MG63 (cell line): ENCODE measurements around the gene CSRP2. TPM values are rescaled to one million over a fixed set of nuclear protein-coding genes. Genes with fewer than 3 reads are reported as not detected.

Experiments used
- DNase-seq: peaks from one replicate; pipeline ENCODE4 v3.0.0-alpha.2; 2020
- H3K27me3 ChIP-seq: fragments of 250-450 bp; sonication (Bioruptor Pico); 2 replicates; pipeline ENCODE4 v1.5.1; 2020; ENCODE audit warnings: mild to moderate bottlenecking, moderate library complexity
- H3K36me3 ChIP-seq: fragments of 250-450 bp; sonication (Bioruptor Pico); 2 replicates; pipeline ENCODE4 v1.5.1; 2020; ENCODE audit warnings: mild to moderate bottlenecking, moderate library complexity
- H3K4me3 ChIP-seq: fragments of 250-450 bp; sonication (Bioruptor Pico); 2 replicates; pipeline ENCODE4 v1.5.1; 2020; ENCODE audit warnings: mild to moderate bottlenecking, moderate library complexity
- H3K9me3 ChIP-seq: fragments of 250-450 bp; sonication (Bioruptor Pico); 2 replicates; pipeline ENCODE4 v1.5.1; 2020; ENCODE audit warnings: mild to moderate bottlenecking, moderate library complexity
- total RNA-seq: library from RNA; depleted of rRNA; stranded (reverse); fragments of >200 nt; shearing (Covaris generic); gene quantifications from 2 replicates; pipeline ENCODE4 v1.2.3, GENCODE V29; 2014; ENCODE audit warnings: low replicate concordance; rRNA removed

CSRP2 gene
- total RNA-seq = 10.6 and 15.8 TPM in 2 replicates

DNA sequence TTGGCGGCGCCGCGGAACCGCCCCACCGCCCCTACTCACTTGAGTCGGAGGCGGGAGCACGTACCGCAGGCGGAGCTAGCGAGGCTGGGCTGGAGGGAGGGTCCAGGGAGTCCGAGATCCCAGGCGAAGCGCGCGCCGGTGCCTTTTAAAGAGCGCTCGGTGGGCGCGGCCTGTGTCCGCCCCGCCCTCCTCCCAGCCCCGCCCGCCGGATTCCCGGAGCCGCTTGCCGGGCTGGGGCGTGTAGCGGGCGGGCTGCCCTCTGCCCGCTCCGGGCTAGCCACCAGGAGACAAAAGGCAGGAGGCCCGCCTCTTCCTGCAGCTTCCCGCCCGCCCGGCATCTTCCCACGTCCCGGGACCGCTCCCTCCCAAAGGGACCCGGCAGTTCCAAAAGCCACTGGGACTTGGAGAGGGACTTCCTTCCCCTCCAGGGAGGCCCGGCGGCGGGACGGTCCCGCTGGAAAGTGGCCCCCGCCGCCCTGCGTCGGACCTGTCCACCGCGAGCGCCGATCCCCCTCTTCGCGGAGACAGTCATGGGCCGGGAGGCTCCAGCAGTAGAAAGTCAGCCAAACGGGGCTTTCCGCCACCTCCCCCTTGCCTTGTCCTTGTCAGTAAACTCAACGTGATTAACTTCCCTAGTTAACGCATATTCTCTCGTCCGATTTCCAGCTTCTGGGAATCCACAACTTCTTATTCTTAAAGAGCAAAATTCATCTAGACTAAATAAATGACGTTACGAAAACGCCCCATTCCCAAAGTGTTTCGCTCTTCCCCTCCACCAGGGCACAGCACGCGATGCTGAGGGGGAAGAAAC, at the start of gene CSRP2:
TSS of gene CSRP2 (minus strand) at position 121 of the 811 bp plus-strand sequence. CDS start 12,759 bp downstream, outside the sequence.
- Histone ChIP-seq H3K4me3 (peak within 1 kb of the TSS; percentile 69), H3K9me3 (peaks cover 3% of the 10 kb centered on the region), H3K27me3 (no peaks in the 10 kb centered on the region), H3K36me3 (no peaks in the 10 kb centered on the region)
- DNase-seq = peak; percentile 88

DNA sequence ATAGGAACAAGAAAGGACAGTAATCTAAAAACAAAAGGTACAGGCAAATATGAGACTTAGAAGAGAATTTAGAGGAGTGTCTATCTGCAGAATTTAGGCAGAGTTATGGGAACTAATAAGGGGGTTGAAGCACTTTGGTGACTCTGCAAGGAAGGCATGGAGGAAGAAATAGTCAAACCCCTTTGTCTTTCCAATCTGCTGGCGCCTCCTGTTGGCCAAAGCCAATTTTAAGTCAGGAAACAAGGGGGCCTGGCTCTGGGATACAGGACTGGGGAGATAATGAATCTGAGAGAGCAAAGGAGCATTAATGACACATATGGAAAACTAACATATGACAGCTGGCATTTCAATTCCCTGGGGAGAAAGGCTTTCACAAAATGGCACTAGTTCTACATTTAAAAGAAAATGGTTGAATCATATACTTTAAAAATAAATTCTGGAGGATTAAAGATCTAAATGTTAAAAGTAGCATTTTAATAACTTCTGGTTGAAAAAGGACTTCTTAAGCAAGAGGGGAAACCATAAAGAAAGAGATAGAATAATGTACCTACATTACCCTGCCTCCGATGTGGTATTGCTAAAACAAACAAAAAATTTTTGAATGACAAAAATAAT, 48.5 kb upstream of the CSRP2 start:
- Histone ChIP-seq H3K9me3 (no peaks in the 10 kb centered on the region), H3K4me3 (no peak overlapping the region), H3K27me3 (no peaks in the 10 kb centered on the region), H3K36me3 (no peaks in the 10 kb centered on the region)
- peak; percentile 10 for DNase-seq

DNA sequence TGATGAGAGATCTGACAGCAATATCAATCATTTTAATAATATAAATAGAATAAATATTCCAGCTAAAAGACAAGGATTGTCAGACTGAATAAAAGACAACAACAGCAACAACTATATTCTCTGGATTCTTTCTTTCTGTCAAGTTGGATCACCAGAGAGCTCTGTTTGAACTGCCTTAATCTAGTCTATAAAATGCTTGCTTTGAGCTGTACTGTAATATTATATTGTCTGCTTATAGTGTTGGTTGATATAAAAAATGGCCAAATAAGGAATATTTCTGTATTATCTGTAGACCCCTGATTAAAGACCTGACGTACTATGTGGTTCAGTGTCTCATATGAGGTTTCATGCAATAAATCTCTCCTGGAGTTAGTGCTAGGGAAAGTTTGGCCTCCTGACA, 46.3 kb upstream of the CSRP2 start:
- Histone ChIP-seq H3K36me3 (no peaks in the 10 kb centered on the region), H3K9me3 (no peaks in the 10 kb centered on the region), H3K4me3 (no peak overlapping the region), H3K27me3 (no peaks in the 10 kb centered on the region)
- DNase-seq = no peak

DNA sequence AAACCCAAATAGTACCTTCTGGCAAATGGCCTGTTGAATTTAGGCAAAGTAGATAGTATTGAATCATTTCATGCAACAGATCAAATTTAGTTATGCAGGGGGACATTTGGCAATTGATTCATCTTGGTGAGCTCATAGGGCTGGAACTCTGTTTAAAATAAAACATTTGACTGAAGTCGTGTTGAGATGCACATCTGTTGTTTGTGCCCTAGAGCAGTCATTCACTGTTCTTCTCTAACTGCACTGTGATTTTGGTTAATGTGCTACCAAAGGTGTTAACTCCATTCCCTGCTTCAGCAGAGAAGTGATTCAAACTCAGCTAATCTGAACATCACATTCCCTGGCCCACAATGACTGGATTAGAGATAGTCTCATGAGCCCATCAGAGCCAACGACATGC, 44.0 kb upstream of the CSRP2 start:
- Histone ChIP-seq H3K4me3 (no peak overlapping the region), H3K36me3 (no peaks in the 10 kb centered on the region), H3K9me3 (no peaks in the 10 kb centered on the region), H3K27me3 (no peaks in the 10 kb centered on the region)
- DNase-seq = no peak

DNA sequence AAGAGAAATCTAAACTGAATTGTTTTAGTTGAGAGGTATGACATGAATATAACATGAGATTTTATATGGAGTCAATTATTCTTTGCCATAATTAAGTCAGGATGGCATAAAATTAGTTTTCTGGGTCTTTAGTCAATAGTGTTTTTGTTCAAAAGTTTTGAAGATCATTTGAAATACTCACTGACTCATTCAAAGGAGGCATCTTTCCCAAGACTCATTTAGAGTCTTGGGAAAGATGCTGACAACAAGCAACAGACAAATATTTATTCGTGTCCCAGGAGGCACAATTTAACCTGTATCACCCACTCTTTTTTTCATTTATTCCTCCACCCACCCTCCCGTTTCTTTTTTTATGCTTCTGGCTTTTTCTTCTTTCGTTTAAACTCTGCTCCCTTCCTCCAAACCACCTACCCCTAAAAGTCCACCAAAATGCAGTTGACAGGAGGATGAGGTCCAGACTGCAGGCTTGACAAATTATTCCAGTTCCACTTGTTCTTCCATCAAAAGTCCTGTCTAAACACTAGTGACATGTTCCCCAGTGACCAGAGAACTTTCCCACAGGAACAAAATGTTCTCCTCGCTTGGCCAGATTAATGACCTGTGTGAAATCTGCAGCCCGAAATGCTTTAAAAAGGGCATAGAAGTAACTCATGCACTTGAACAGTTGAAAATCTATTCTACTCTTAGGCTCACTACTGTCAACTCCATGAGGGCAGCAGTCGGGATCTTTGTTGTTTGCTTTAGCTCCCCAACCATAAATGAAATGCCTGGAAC, 43.3 kb upstream of the CSRP2 start:
- Histone ChIP-seq H3K36me3 (no peaks in the 10 kb centered on the region), H3K9me3 (no peaks in the 10 kb centered on the region), H3K27me3 (no peaks in the 10 kb centered on the region), H3K4me3 (no peak overlapping the region)
- DNase-seq = no peak

DNA sequence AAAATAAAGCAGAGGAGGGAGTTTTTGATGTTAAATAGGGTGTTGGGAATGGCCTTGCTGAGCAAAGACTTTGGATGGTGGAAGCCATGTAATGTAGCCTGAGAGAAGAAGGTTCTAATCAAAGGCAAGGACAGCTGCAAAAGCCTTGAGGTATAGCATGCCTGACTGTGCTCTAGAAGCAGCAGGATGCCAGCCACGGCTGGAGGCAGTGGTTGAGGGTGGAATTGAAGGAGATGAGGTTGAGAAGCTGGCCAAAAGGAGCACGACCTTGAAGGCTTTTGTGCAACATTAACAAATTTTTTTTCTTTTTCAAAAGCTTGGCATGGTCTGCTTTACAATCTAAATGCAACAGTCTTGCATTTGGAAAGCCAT, 42.3 kb upstream of the CSRP2 start:
- Histone ChIP-seq H3K9me3 (no peaks in the 10 kb centered on the region), H3K36me3 (no peaks in the 10 kb centered on the region), H3K27me3 (no peaks in the 10 kb centered on the region), H3K4me3 (no peak overlapping the region)
- DNase-seq = no peak

DNA sequence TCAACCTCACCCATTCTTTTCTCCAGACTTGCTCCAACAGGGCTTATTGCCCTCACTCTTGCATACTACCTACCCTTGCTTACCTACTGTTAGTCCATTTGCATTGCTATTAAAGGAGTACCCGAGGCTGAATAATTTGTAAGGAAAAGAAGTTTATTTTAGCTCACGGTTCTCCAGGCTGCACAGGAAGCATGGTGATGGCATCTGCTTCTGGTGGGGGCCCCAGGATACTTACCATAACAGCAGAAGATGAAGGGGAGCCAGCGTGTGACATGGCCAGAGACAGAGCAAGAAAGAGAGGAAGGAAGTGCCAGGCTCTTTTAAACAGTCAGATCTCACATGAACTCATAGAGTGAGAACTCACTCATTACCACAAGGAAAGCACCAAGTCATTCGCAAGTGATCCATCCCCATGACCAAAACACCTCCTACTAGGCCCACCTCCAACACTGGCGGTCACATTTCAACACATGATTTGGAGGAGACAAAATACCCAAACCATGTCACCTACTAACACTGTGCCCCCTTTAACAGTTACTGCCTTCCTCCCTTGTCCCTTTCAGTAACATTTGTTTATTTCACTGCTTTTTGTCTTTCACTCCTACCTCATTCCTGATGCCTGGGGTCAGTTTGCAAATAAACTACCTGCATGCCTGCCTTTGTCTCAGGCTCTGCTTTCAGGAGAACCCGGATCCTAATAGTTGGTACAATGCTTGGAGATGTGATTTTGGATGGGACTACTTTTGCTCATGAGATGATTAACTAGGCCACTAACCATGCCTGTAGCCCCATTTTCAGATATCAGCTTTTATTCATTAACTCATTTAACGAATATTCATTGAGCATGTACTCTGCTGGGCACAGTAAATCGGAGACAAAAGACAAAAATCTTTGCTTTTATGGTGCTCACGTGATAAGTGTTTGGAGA, 41.6 kb upstream of the CSRP2 start:
- Histone ChIP-seq H3K27me3 (no peaks in the 10 kb centered on the region), H3K9me3 (no peaks in the 10 kb centered on the region), H3K4me3 (no peak overlapping the region), H3K36me3 (no peaks in the 10 kb centered on the region)
- DNase-seq = no peak

DNA sequence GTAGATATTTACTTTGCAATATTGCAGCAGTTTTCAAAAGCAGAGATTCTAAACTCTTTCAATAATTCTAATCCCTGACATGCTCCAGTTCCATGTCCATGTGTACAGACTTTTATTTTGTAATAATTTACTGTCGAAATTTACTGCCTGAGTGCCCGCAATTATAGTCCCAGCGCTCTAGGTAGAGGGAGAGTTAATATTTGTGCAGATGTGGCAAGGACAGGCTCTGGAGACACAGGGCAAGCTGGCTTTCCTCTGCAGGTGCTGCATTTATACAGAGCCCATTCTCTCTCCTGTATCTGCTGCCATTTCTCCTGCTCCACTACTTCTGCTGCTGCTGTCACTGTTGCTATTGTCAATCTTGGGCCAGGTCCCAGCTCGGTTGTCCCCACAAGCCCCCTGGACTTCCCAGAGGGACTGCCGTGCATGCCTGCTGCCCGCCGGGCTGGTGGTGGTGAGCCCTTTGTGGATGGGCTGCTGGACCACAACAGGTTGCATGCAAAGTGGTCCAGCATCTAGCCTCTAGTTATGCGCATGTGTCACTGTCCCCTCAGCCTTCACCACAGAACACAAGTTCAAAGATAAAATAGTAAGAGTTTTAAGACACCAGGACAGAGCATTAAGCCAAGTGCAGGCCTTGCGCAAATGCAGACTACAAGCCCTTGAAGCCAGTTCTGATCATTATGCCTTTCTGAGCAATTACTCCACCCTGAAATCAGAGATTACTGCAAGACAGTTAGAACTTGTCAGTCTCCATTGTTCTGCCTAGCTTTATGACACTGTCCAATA, 40.8 kb upstream of the CSRP2 start:
- no peaks in the 10 kb centered on the region for H3K9me3 ChIP-seq
- H3K4me3 ChIP-seq = no peak overlapping the region
- H3K27me3 ChIP-seq = no peaks in the 10 kb centered on the region
- DNase-seq = no peak
- H3K36me3 ChIP-seq = no peaks in the 10 kb centered on the region

DNA sequence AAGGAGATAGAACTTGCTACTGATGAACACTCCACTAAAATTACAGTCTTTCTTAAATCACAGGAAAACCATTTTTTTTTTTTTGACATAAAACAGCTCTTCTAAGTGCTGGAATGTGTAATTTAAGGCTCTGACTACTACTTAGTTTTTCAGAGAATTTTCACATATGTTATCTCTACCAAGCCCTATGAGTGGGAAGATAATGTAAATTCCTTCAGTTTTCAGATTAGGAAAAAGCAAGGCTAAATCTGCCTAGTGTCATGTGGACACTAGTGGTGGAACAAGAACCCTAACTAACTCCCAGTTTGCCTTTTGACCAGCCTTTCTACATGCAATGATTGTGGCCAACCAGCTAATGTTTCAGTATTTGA, 37.3 kb upstream of the CSRP2 start:
- Histone ChIP-seq H3K36me3 (no peaks in the 10 kb centered on the region), H3K4me3 (no peak overlapping the region), H3K9me3 (no peaks in the 10 kb centered on the region), H3K27me3 (no peaks in the 10 kb centered on the region)
- DNase-seq = no peak

DNA sequence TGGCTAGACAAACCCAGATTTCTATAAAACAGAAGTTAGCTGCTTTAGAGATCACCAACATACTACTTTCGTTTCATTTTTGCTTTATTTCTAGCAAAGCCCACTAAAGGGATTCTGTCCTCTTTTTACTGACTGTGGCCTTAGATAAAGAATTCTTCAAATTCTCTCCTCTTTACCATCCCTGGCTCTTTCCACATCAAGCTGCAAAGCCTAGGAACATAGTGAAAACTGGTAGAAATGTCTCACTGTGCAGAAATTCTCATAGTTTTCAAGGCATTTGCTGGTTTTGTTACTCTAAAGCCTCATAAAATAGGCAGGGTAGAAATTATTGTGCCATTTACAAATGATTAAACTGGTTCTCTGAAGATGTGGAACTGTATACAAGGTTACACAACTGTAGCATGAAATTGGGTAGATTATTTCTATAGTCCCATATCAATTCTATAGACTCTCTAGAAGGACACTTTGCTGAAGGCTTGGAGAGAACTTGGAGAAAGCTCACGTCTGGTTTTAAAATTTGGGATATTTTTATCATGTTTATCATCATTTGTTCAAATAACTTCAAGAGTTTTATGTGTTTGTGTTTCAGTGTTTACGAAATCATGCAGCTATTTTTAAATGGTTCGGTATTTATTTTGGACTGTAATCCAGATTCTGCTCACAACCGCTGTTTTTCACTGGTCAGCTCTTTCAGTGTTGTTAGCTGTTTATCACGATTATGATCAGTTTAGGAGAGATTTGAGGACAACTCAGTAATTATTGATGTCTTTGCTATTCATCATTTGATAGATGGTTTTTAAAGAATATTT, 36.7 kb upstream of the CSRP2 start:
- H3K27me3 ChIP-seq = no peaks in the 10 kb centered on the region
- no peaks in the 10 kb centered on the region for H3K36me3 ChIP-seq
- no peak for DNase-seq
- H3K4me3 ChIP-seq = no peak overlapping the region
- H3K9me3 ChIP-seq = no peaks in the 10 kb centered on the region

DNA sequence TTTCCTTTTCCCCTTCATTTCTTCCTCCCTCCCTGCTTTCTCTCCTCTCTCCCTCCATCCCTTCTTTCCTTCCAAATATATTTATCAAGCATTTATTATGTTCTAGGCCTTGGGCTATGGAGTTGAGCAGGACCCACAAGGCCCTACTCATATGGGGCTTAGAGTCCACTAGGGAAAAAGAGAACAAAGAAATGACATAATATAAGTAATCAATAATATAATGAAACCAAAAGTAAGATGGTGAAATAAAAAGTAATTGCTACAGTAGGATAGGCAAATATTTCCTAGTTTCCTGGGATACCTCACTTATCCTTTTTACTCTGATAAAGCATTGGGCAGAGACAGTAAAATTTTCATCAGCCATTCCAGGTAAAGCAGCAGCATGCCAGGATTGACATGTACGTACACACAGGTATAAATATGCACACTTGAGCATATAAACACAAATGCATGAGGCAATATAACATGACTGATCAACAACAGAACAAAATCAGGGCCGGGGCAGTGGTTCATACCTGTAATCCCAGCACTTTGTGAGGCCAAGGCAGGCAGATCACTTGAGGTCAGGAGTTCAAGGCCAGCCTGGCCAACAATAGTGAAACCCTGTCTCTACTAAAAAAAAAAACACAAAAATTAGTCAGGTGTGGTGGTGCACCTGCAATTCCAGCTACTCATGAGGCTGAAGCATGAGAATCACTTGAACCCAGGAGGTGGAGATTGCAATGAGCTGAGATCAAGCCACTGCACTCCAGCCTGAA, 35.5 kb upstream of the CSRP2 start:
- H3K4me3 ChIP-seq = no peak overlapping the region
- H3K9me3 ChIP-seq = no peaks in the 10 kb centered on the region
- no peaks in the 10 kb centered on the region for H3K27me3 ChIP-seq
- H3K36me3 ChIP-seq = no peaks in the 10 kb centered on the region
- DNase-seq = no peak

DNA sequence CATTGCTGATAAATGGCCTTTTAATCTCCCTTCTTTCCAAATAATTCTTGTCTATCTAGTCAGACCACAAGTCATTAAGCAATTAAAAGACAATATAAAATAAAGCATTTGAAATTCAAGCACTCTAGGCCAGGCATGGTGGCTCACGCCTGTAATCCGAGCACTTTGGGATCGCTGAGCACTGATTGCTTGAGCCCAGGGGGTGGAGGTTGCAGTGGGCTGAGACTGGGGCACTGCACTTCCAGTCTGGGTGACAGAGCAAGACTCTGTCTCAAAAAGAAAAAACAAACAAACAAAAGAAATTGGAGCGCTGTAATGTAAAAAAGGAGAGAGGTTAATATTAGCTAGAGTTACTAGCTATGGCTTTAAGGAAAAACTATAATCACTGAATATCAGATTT, 30.5 kb upstream of the CSRP2 start:
- Histone ChIP-seq H3K27me3 (no peaks in the 10 kb centered on the region), H3K9me3 (no peaks in the 10 kb centered on the region), H3K36me3 (no peaks in the 10 kb centered on the region), H3K4me3 (no peak overlapping the region)
- no peak for DNase-seq

DNA sequence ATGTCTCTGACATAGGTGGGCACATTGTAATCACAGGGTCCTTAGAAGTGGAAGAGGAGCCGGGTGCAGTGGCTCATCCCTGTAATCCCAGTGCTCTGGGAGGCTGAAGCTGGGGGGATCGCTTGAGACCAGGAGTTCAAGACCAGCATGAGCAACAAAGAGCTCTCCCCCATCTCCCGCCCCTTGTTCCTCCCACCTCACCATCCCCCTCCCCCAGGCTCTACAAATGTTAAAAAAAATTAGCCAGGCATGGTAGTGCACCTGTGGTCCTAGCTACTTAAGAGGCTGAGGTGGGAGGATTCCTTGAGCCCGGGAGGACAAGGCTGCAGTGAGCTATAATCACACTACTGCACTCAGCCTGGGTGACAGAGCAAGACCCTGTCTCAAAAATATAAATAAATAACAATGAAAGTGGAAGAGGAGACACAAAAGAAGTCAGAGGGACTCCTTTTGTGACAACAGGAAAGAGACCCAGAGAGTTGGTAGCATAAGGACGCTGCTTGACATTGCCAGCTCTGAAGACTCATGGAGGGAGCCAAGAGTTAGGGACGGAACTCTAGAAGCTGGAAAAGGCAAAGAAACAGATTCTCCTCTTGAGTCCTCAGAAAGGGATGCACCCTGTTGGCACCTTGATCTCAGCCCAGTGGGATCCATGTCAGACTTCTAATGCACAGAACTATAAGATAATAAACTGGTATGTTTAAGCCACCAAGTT, 29.6 kb upstream of the CSRP2 start:
- H3K36me3 ChIP-seq = no peaks in the 10 kb centered on the region
- DNase-seq = no peak
- H3K4me3 ChIP-seq = no peak overlapping the region
- H3K27me3 ChIP-seq = no peaks in the 10 kb centered on the region
- no peaks in the 10 kb centered on the region for H3K9me3 ChIP-seq
